KMS-11 (cell line): ENCODE data around the gene SLC17A3.

ENCODE experiments used
- H2AFZ ChIP-seq: fragments of 200-600 bp; sonication (generic); 2 replicates; pipeline ENCODE4 v1.6.1; 2016; ENCODE audit warnings: antibody characterized with exemption, mixed run types, low read depth
- H3K27ac ChIP-seq: fragments of 200-600 bp; sonication (generic); 2 replicates; pipeline ENCODE4 v1.6.1; 2016; ENCODE audit warnings: mild to moderate bottlenecking, mixed run types
- H3K27me3 ChIP-seq: fragments of 200-600 bp; sonication (generic); 2 replicates; pipeline ENCODE4 v1.6.1; 2017; ENCODE audit warnings: mild to moderate bottlenecking, low read depth, mixed run types, moderate library complexity; ENCODE audit not compliant: insufficient read depth
- H3K36me3 ChIP-seq: fragments of 200-600 bp; sonication (generic); 2 replicates; pipeline ENCODE4 v1.6.1; 2017; ENCODE audit warnings: mild to moderate bottlenecking, mixed run types; ENCODE audit not compliant: insufficient read depth
- H3K4me1 ChIP-seq: fragments of 200-600 bp; sonication (generic); 2 replicates; pipeline ENCODE4 v1.6.1; 2016; ENCODE audit warnings: mild to moderate bottlenecking, low read depth, mixed run types; ENCODE audit not compliant: poor library complexity, severe bottlenecking
- H3K4me2 ChIP-seq: fragments of 200-600 bp; sonication (generic); 2 replicates; pipeline ENCODE4 v1.7.0; 2016; ENCODE audit warnings: mild to moderate bottlenecking, mixed run types
- H3K4me3 ChIP-seq: fragments of 200-600 bp; sonication (generic); IDR thresholded peaks from 2 replicates; pipeline ENCODE4 v1.6.1; 2017; ENCODE audit warnings: low read depth, low read length, mixed read lengths; ENCODE audit not compliant: insufficient read depth
- H3K79me2 ChIP-seq: fragments of 200-600 bp; sonication (generic); 2 replicates; pipeline ENCODE4 v1.6.1; 2016; ENCODE audit warnings: low read depth, mixed run types; ENCODE audit not compliant: insufficient read depth
- H3K9ac ChIP-seq: fragments of 200-600 bp; sonication (generic); 2 replicates; pipeline ENCODE4 v1.6.1; 2016; ENCODE audit warnings: mild to moderate bottlenecking, mixed run types
- H4K20me1 ChIP-seq: fragments of 200-600 bp; sonication (generic); 2 replicates; pipeline ENCODE4 v1.6.1; 2016; ENCODE audit warnings: mild to moderate bottlenecking, mixed run types; ENCODE audit not compliant: insufficient read depth
- CTCF ChIP-seq: fragments of 200-600 bp; sonication (generic); conservative IDR thresholded peaks from 2 replicates; pipeline ENCODE4 v1.6.1; 2017; ENCODE audit warnings: low read depth, mild to moderate bottlenecking, antibody characterized with exemption, low read length, moderate library complexity, mixed read lengths

Gene SLC17A3

GRCh38 chr6:25869840-25870239 lies 4.2 kb downstream of the SLC17A3 start:
- no peak for TF ChIP-seq CTCF
- H3K79me2 ChIP-seq, result no peaks in the 10 kb centered on the region
- no peaks in the 10 kb centered on the region for H3K36me3 ChIP-seq

GRCh38 chr6:25868436-25869183 lies 5.4 kb downstream of the SLC17A3 start:
- TF ChIP-seq CTCF, result no peak
- Histone ChIP-seq H3K27ac (no peak overlapping the region), H3K4me2 (no peak overlapping the region), H2AFZ (no peak overlapping the region), H3K9ac (no peak overlapping the region), H3K4me1 (no peaks in the 10 kb centered on the region), H4K20me1 (no peaks in the 10 kb centered on the region), H3K27me3 (no peaks in the 10 kb centered on the region), H3K4me3 (no peak overlapping the region), H3K36me3 (no peaks in the 10 kb centered on the region), H3K79me2 (no peaks in the 10 kb centered on the region)

More at GRCh38 chr6:25869840-25870239, 4.2 kb downstream of the SLC17A3 start:
- no peak overlapping the region for H3K4me3 ChIP-seq
- H3K4me2 ChIP-seq, result no peak overlapping the region
- H3K9ac ChIP-seq, result no peak overlapping the region
- no peaks in the 10 kb centered on the region for H4K20me1 ChIP-seq
- H2AFZ ChIP-seq, result no peak overlapping the region
- H3K4me1 ChIP-seq, result no peaks in the 10 kb centered on the region
- no peaks in the 10 kb centered on the region for H3K27me3 ChIP-seq
- no peak overlapping the region for H3K27ac ChIP-seq

- H3K36me3 ChIP-seq, result no peaks in the 10 kb centered on the region
- no peaks in the 10 kb centered on the region for H3K79me2 ChIP-seq
- H3K9ac ChIP-seq, result no peak overlapping the region
- H3K27ac ChIP-seq, result no peak overlapping the region
- H4K20me1 ChIP-seq, result no peaks in the 10 kb centered on the region
- H3K27me3 ChIP-seq, result no peaks in the 10 kb centered on the region
- TF ChIP-seq CTCF, result no peak
- H3K4me3 ChIP-seq, result no peak overlapping the region
- no peaks in the 10 kb centered on the region for H3K4me1 ChIP-seq
- H3K4me2 ChIP-seq, result no peak overlapping the region
- H2AFZ ChIP-seq, result no peak overlapping the region
Observed at GRCh38 chr6:25866011-25866410, 8.0 kb downstream of the SLC17A3 start.

GRCh38 chr6:25863360-25863759 lies 10.7 kb downstream of the SLC17A3 start:
- H3K79me2 ChIP-seq, result no peaks in the 10 kb centered on the region
- no peaks in the 10 kb centered on the region for H3K27me3 ChIP-seq
- H3K4me1 ChIP-seq, result no peaks in the 10 kb centered on the region
- no peak overlapping the region for H3K27ac ChIP-seq
- no peak overlapping the region for H3K4me2 ChIP-seq
- H4K20me1 ChIP-seq, result no peaks in the 10 kb centered on the region
- no peak overlapping the region for H3K4me3 ChIP-seq
- no peak for TF ChIP-seq CTCF
- no peak overlapping the region for H3K9ac ChIP-seq
- no peaks in the 10 kb centered on the region for H3K36me3 ChIP-seq
- H2AFZ ChIP-seq, result no peak overlapping the region
